Stimulated activated CD4-positive, alpha-beta T cell treated with anti-CD3 and anti-CD28 coated beads, TNF-alpha, amount 100 ng/mL, for 4 hours (primary cell): Measurements from ENCODE around the gene FHL1.
"Not testable (repeated sequence)": the region's sequence is repeated elsewhere in the genome, so short reads cannot be mapped to it uniquely, and the experiment has no call there.

Experiments used
- DNase-seq, 3 experiments: peaks; one replicate each; pipeline ENCODE4 v3.0.0-alpha.2; 2020; ENCODE audit warnings: low read depth in 3 of 3

FHL1 gene

DNA sequence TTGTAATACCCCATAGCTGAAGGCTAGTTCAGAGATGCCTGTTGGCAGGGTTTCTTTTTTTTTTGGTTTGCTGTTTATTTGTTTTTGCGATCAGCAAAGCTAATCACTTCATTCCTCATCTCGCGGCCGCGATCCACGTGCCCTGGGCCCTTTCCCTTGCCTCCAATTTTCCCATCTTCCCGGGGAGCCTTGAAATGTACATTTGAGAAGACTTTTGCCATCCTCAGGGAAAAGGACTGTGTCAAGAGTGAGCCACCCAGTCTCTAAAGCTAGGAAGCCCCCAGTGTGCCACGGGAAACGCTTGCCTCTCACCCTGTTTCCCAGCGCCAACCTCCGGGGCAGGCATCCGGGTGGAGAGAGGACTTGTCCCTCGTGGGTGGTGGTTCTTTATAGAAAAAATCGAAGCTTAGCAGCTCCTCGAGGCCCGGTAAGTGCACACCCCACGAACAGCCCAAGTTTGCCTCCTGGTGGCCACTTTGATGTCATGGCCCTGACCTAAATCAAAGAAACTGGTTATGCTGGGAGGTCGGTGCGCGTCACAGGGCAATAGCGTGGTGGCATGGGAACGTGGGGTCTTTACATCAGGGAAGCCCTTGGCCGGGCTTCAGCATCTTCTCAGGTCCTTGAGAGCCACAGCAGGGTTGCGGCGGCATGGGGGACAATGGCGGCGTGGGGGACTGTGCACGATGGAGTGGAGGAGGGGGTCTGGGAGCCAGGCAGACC lies 61.8 kb downstream of the FHL1 start:
- no peak for DNase-seq

DNA sequence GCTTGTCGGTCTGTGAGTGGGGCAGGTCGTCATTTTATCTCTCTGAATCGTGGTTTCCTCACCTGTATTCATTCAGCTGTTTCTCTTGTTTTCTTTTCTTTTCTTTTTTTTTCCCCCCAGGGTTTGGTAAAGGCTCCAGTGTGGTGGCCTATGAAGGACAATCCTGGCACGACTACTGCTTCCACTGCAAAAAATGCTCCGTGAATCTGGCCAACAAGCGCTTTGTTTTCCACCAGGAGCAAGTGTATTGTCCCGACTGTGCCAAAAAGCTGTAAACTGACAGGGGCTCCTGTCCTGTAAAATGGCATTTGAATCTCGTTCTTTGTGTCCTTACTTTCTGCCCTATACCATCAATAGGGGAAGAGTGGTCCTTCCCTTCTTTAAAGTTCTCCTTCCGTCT lies 62.4 kb downstream of the FHL1 start:
- DNase-seq: no peak

GRCh38 chrX:136210243-136210642 lies 62.9 kb downstream of the FHL1 start:
- DNase-seq: no peak

DNA sequence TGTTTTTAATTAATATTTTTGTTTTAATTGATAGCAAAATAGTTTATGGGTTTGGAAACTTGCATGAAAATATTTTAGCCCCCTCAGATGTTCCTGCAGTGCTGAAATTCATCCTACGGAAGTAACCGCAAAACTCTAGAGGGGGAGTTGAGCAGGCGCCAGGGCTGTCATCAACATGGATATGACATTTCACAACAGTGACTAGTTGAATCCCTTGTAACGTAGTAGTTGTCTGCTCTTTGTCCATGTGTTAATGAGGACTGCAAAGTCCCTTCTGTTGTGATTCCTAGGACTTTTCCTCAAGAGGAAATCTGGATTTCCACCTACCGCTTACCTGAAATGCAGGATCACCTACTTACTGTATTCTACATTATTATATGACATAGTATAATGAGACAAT lies 63.5 kb downstream of the FHL1 start:
- no peak for DNase-seq

DNA sequence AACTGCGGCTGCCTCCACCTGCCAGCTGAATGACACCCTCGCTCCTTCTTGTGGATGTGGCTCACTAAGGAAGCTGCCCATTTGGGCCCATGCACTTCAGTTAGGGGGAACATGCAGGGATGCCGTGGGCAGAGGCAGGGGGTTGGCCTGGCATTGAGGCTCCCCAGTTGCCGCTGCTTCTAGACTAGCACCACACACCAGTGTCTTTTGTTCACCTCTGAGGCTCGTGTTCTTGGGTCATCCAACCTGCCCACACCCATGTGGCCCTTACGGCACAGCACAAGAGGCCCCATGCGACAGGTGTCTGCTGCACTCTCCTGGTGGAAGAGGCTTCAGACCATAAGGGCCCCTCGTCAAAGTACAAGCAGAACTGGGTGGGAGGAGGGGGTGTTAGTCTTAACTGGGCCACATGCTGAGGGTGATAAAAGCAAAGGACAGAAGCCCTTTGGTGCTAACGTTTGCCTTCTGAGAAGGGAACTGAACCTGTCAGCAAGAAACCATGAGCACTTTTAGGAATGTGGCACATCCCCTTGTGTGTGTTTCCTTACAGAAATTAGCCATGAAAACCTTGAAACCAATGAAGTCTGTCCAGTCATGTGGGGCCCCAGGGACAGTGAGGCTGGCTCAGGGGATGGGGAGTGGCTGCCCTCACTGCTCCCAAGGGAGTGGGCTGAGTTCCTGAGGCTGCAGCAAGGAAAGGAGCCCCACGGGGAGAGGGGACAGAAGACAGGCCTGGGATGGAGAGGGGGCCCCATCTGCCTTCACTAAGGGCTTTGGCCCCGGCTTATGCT lies 64.6 kb downstream of the FHL1 start:
- DNase-seq: no peak

- no peak for DNase-seq
These were observed 65.3 kb downstream of the FHL1 start for GRCh38 chrX:136212557-136213111.

- no peak for DNase-seq
These were observed 67.2 kb downstream of the FHL1 start for GRCh38 chrX:136214551-136214950.

GRCh38 chrX:136215559-136215958 lies 68.2 kb downstream of the FHL1 start:
- DNase-seq: no peak

DNA sequence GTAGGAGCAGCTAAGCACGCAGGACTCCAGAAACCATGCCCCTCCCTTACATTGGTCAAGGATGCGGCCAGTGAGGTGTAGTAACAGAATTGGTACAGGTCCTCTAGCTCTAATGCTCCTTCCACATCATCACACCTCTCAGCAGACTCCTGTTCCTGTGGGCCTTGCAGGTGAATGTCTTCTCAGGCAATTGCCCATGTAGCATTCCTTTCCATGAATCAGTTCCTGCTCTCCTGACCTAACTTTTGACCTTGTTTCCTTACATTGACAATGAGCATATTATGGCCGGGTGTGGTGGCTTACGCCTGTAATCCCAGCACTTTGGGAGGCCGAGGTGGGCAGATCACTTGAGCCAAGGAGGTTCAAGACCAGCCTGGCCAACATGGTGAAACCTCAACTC lies 72.6 kb downstream of the FHL1 start:
- no peak for DNase-seq

- DNase-seq: no peak
These were observed 73.2 kb downstream of the FHL1 start for GRCh38 chrX:136220540-136220939.

- DNase-seq: no peak
These were observed 73.6 kb downstream of the FHL1 start for GRCh38 chrX:136220951-136221350.

DNA sequence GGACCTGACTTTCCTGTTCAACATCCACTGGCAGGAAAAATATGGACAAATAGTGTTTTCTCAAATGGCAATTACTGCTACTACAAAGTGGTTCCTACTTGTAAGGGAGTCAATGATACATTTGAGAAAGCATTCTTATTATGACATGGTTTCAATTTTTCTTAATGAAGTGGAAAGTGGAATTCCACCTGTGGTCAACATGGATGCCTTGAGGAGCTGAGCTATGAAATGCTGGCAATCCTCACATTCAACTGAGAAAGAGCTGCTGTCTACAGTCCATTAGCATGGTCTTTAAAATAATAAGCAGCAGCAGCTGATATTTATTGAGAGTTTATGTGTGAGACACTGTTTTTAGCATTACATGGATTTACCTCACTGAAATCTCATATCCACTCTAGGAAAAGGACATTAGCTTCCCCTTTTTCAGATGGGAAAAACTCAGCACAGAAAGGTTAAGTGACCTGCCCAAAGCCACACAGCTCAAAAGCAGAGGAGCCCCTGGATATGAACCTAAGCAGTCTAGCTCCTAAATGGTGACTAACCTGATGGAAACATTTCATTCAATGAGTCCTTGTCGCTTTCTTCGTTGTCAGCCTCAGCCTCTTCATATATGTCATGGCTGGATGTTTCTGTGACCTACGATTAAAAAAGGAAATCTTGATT lies 74.6 kb downstream of the FHL1 start:
- no peak for DNase-seq

DNA sequence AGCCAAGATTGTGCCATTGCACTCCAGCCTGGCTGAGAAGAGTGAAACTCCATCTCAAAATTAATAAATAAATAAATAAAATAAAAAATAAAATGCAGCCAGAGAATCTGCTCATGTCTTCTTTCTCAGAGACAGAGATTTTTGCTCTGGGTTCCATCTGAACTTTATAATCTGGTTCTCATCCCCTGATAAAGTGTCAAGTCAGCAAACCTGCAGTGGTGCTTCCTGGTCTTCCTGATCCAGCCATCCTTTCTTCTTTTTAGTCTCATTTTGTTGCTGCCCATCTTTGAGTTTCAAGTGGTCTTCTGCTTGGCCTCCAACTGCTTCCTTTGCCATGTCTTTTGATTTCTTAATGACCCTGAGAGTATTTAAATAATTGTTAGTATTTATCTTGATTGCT lies 79.7 kb downstream of the FHL1 start:
- no peak for DNase-seq

GRCh38 chrX:136227948-136228838 lies 80.9 kb downstream of the FHL1 start:
- no peak for DNase-seq

DNA sequence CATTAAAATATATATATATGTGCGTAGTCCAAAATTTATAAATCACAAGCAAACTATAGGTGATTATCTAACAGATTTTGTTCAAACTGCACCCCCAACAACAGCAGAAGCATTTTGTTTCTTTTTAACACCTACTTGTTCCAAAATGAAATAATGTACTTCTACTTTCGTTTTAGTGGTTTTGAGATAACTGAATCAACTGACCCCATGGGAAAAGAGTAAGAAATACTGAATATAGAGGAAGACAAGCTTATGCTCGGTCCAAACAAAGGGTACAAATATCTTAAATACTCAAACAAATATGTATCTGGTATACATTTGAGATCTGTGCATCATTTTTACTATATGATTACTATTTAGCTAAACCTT lies 81.5 kb downstream of the FHL1 start:
- no peak for DNase-seq

- DNase-seq: no peak
These were observed 89.7 kb downstream of the FHL1 start for GRCh38 chrX:136237074-136237473.

DNA sequence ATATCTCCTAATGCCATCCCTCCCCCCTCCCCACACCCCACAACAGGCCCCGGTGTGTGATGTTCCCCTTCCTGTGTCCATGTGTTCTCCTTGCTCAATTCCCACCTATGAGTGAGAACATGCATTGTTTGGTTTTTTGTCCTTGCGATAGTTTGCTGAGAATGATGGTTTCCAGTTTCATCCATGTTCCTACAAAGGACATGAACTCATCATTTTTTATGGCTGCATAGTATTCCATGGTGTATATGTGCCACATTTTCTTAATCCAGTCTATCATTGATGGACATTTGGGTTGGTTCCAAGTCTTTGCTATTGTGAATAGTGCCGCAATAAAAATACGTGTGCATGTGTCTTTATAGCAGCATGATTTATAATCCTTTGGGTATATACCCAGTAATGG lies 90.5 kb downstream of the FHL1 start:
- not testable (repeated sequence) for DNase-seq

DNA sequence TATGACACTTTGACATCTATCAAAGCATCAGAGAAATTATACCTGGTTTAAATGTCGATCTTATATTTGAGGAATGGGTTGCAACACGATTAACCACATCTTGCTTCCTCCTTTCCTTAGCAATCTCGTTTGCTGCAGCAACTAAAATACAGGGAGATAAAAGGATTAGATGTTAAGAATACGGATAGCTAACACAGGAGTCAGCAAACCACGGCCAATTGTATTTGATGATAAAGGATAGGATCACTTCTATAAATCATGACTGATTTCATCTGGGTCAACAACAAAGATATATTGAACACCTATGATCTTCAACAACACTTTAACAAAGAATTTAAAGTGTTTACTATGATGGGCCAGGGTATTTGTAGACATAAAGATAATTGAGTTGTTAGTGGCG lies 98.9 kb downstream of the FHL1 start:
- DNase-seq: no peak

DNA sequence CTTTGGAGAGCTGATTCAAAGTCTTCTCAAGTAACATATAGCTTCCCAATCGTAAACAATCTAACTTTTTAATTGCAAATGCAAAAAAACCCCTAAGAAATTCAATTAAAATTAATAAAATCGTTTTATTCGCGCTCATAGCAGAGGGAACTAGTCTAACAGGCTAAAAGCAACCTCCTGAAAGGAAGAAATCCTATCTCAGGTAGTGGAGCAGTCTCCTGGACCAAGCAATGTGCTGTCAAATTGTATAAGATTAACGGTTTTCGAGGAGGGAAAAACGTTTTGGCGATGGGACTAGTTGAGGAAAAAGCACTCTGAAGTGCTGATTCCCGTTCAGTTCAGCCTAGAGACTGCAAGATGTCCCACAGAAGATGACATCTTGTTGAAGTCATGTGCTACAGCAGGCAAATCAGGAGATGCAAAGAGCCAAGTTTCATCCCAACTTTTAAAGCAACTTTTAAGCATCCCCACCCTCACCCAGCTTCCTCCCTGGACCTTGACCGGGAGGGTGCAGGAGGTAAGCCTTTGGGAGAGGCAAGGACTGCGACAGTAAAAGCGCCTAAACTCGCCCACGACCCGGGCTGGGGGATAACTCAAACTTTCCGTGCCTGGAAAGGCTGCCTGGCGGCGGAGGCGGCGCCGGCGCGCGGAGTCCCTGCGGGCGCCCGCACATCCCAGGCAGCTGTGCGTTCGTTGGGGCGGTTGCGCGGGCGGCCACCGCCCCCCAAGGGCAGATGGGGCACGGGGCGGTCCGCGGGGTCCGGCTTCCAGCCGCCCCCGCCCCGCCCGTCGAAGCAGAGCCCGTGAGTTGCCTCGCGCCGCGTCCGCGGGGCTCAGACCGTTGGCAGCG lies 103.1 kb downstream of the FHL1 start:
- peak in 2 of 3 experiments; percentile 16 to 37 for DNase-seq
